GM18868 (cell line): ENCODE results near the gene CCL25.

Experiments used
- ATAC-seq: cut with Tn5 transposase; IDR thresholded peaks from one replicate; pipeline ENCODE4 v1.9.1; 2021; ENCODE audit warnings: mild to moderate bottlenecking, moderate library complexity; ENCODE audit not compliant: unreplicated experiment

CCL25 gene

GRCh38 chr19:8109455-8109854 is 56.9 kb downstream of the CCL25 start:
- no peak for ATAC-seq

- no peak for ATAC-seq
Observed at GRCh38 chr19:8109890-8110662, 57.5 kb downstream of the CCL25 start.

GRCh38 chr19:8110931-8111330 is 58.4 kb downstream of the CCL25 start:
- no peak for ATAC-seq

- ATAC-seq: no peak
Observed at GRCh38 chr19:8111376-8111775, 58.8 kb downstream of the CCL25 start.
